ENCODE results near the gene CEP104. TPM values are rescaled to one million over a fixed set of nuclear protein-coding genes. Genes with fewer than 3 reads are reported as not detected.

CEP104 gene
- total and polyA plus RNA-seq, 2 donors = 11.7 to 12.8 TPM

GRCh38 chr1:3863231-3863935 lies 6.4 kb upstream of the CEP104 start:
- no peak for DNase-seq (ENCODE audit: low read depth in 6 of 9, low spot score in 9 of 9)
- H3K27me3 ChIP-seq (ENCODE audit: control insufficient read depth in 2 of 2, insufficient read depth in 1 of 2, low read length in 1 of 2) = no peaks in the 10 kb centered on the region
- no peaks in the 10 kb centered on the region for H3K9me3 ChIP-seq (ENCODE audit: control insufficient read depth in 2 of 2, insufficient read depth in 1 of 2, low read length in 1 of 2)
- no peak overlapping the region for H3K27ac ChIP-seq (ENCODE audit: low read depth in 1 of 2, low read length in 1 of 2)
- WGBS = 96% methylated on average over 12 of the region's 12 CpGs
- peaks cover 0 to 2% of the 10 kb centered on the region in 2 donors for H3K36me3 ChIP-seq (ENCODE audit: control insufficient read depth in 2 of 2, insufficient read depth in 2 of 2, low read length in 1 of 2)
- H3K4me3 ChIP-seq (ENCODE audit: low read length in 2 of 2) = no peak overlapping the region
- H3K4me1 ChIP-seq (ENCODE audit: control insufficient read depth in 2 of 2, insufficient read depth in 2 of 2, low read length in 2 of 2) = peaks cover 0 to under 1% of the 10 kb centered on the region in 2 donors

GRCh38 chr1:3858231-3858981 lies 1.4 kb upstream of the CEP104 start:
- Histone ChIP-seq H3K9me3 (ENCODE audit: control insufficient read depth in 2 of 2, insufficient read depth in 1 of 2, low read length in 1 of 2) (no peaks in the 10 kb centered on the region), H3K4me1 (ENCODE audit: control insufficient read depth in 2 of 2, insufficient read depth in 2 of 2, low read length in 2 of 2) (peaks cover 20% of the 10 kb centered on the region in 2 donors), H3K4me3 (ENCODE audit: low read length in 2 of 2) (peak overlapping the region in 1 of 2 donors; percentile 66), H3K27ac (ENCODE audit: low read depth in 1 of 2, low read length in 1 of 2) (no peak overlapping the region), H3K27me3 (ENCODE audit: control insufficient read depth in 2 of 2, insufficient read depth in 1 of 2, low read length in 1 of 2) (no peaks in the 10 kb centered on the region), H3K36me3 (ENCODE audit: control insufficient read depth in 2 of 2, insufficient read depth in 2 of 2, low read length in 1 of 2) (no peaks in the 10 kb centered on the region)
- 86% methylated on average over 34 of the region's 34 CpGs for WGBS
- peak in 3 of 9 donors; percentile 13 to 55 (median 13) for DNase-seq (ENCODE audit: low read depth in 6 of 9, low spot score in 9 of 9)

DNA sequence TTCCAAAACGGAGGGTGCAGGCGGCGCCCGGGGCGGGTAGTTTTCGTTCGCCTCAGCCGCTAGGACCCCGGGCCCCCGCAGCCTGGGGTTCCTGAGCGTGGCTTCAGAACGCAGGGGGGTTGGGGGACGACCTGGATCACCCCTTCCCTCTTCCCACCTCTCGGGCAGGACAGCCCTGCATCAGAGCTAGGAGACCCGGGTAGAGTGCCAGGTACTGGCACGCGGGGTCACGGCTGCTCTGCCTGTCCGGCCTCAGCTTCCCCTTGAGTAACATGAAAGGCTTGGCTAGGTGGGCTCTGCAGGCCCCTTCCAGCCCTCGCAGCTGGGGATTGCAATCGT lies 749 bp upstream of the CEP104 start:
- H3K27me3 ChIP-seq (ENCODE audit: control insufficient read depth in 2 of 2, insufficient read depth in 1 of 2, low read length in 1 of 2) = no peaks in the 10 kb centered on the region
- DNase-seq (ENCODE audit: low read depth in 6 of 9, low spot score in 9 of 9) = no peak
- H3K36me3 ChIP-seq (ENCODE audit: control insufficient read depth in 2 of 2, insufficient read depth in 2 of 2, low read length in 1 of 2) = no peaks in the 10 kb centered on the region
- H3K27ac ChIP-seq (ENCODE audit: low read depth in 1 of 2, low read length in 1 of 2) = peak overlapping the region; percentile 72 to 91
- peak overlapping the region; percentile 66 for H3K4me3 ChIP-seq (ENCODE audit: low read length in 2 of 2)
- H3K4me1 ChIP-seq (ENCODE audit: control insufficient read depth in 2 of 2, insufficient read depth in 2 of 2, low read length in 2 of 2) = peaks cover 20% of the 10 kb centered on the region in 2 donors
- WGBS = 15% methylated on average over 21 of the region's 21 CpGs
- no peaks in the 10 kb centered on the region for H3K9me3 ChIP-seq (ENCODE audit: control insufficient read depth in 2 of 2, insufficient read depth in 1 of 2, low read length in 1 of 2)

GRCh38 chr1:3852711-3853485 lies 4.1 kb downstream of the CEP104 start:
- 92% methylated on average over 15 of the region's 15 CpGs for WGBS

DNA sequence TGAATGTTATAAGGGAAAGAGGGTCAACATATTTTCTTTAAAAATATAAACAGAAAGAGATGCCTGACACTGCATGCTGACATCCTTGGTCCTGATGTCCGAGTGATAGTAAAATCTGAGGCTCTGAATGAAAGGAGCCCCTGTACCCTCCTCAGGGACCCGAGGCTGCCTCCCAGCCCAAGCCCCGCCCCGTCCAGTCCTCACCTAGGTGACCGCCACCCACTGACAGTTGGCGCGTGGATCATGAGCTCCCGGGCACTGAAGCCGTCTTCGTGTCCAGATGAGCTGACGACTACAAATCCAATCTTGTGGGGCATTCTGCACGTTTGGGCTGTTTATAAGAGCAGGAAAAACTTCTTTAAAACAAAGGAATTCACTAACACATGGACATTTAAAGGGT lies 4.9 kb downstream of the CEP104 start:
- H3K36me3 ChIP-seq (ENCODE audit: control insufficient read depth in 2 of 2, insufficient read depth in 2 of 2, low read length in 1 of 2) = peaks cover 10 to 33% of the 10 kb centered on the region in 2 donors

More at GRCh38 chr1:3852711-3853485, 4.1 kb downstream of the CEP104 start:
- peaks cover 15 to 17% of the 10 kb centered on the region in 2 donors for H3K4me1 ChIP-seq (ENCODE audit: control insufficient read depth in 2 of 2, insufficient read depth in 2 of 2, low read length in 2 of 2)
- no peak overlapping the region for H3K4me3 ChIP-seq (ENCODE audit: low read length in 2 of 2)
- no peaks in the 10 kb centered on the region for H3K27me3 ChIP-seq (ENCODE audit: control insufficient read depth in 2 of 2, insufficient read depth in 1 of 2, low read length in 1 of 2)
- no peak for DNase-seq (ENCODE audit: low read depth in 6 of 9, low spot score in 9 of 9)
- H3K27ac ChIP-seq (ENCODE audit: low read depth in 1 of 2, low read length in 1 of 2) = no peak overlapping the region
- H3K36me3 ChIP-seq (ENCODE audit: control insufficient read depth in 2 of 2, insufficient read depth in 2 of 2, low read length in 1 of 2) = peaks cover 10 to 27% of the 10 kb centered on the region in 2 donors
- H3K9me3 ChIP-seq (ENCODE audit: control insufficient read depth in 2 of 2, insufficient read depth in 1 of 2, low read length in 1 of 2) = no peaks in the 10 kb centered on the region

GRCh38 chr1:3851292-3851691 lies 5.7 kb downstream of the CEP104 start:
- DNase-seq (ENCODE audit: low read depth in 6 of 9, low spot score in 9 of 9) = no peak
- Histone ChIP-seq H3K27ac (ENCODE audit: low read depth in 1 of 2, low read length in 1 of 2) (no peak overlapping the region), H3K27me3 (ENCODE audit: control insufficient read depth in 2 of 2, insufficient read depth in 1 of 2, low read length in 1 of 2) (no peaks in the 10 kb centered on the region), H3K4me3 (ENCODE audit: low read length in 2 of 2) (no peak overlapping the region), H3K36me3 (ENCODE audit: control insufficient read depth in 2 of 2, insufficient read depth in 2 of 2, low read length in 1 of 2) (peaks cover 16 to 39% of the 10 kb centered on the region in 2 donors), H3K4me1 (ENCODE audit: control insufficient read depth in 2 of 2, insufficient read depth in 2 of 2, low read length in 2 of 2) (peaks cover 7 to 8% of the 10 kb centered on the region in 2 donors), H3K9me3 (ENCODE audit: control insufficient read depth in 2 of 2, insufficient read depth in 1 of 2, low read length in 1 of 2) (no peaks in the 10 kb centered on the region)
- 96% methylated on average over 6 of the region's 6 CpGs for WGBS

More for the DNA sequence above, 4.9 kb downstream of the CEP104 start:
- DNase-seq (ENCODE audit: low read depth in 6 of 9, low spot score in 9 of 9) = no peak
- Histone ChIP-seq H3K27ac (ENCODE audit: low read depth in 1 of 2, low read length in 1 of 2) (no peak overlapping the region), H3K9me3 (ENCODE audit: control insufficient read depth in 2 of 2, insufficient read depth in 1 of 2, low read length in 1 of 2) (no peaks in the 10 kb centered on the region), H3K4me3 (ENCODE audit: low read length in 2 of 2) (no peak overlapping the region), H3K4me1 (ENCODE audit: control insufficient read depth in 2 of 2, insufficient read depth in 2 of 2, low read length in 2 of 2) (peaks cover 9 to 11% of the 10 kb centered on the region in 2 donors), H3K27me3 (ENCODE audit: control insufficient read depth in 2 of 2, insufficient read depth in 1 of 2, low read length in 1 of 2) (no peaks in the 10 kb centered on the region)
- WGBS = 97% methylated on average over 12 of the region's 12 CpGs

DNA sequence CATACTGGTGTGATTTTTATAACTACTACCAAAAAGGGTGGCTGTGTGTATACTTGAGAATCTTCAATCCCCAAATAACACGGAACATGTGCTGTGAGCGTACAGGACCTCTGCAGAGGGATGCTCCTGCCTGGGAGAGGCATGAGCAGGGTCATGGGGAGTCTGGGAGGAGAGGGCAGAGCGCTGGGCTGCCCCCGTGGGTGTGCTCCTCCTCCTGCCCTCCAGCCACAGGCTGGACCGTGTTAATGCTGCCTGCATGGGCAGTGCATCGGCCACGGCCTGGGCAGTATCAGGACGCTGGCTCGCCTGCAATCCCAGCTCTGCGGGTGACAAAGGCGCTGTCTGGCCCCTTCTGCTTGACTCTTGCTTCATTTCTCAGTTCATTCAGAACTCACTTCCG lies 6.2 kb downstream of the CEP104 start:
- H3K27me3 ChIP-seq (ENCODE audit: control insufficient read depth in 2 of 2, insufficient read depth in 1 of 2, low read length in 1 of 2) = no peaks in the 10 kb centered on the region
- peaks cover 3 to 4% of the 10 kb centered on the region in 2 donors for H3K4me1 ChIP-seq (ENCODE audit: control insufficient read depth in 2 of 2, insufficient read depth in 2 of 2, low read length in 2 of 2)
- H3K36me3 ChIP-seq (ENCODE audit: control insufficient read depth in 2 of 2, insufficient read depth in 2 of 2, low read length in 1 of 2) = peaks cover 16 to 42% of the 10 kb centered on the region in 2 donors
- WGBS = 93% methylated on average over 12 of the region's 12 CpGs
- no peak overlapping the region for H3K4me3 ChIP-seq (ENCODE audit: low read length in 2 of 2)
- no peak for DNase-seq (ENCODE audit: low read depth in 6 of 9, low spot score in 9 of 9)
- H3K9me3 ChIP-seq (ENCODE audit: control insufficient read depth in 2 of 2, insufficient read depth in 1 of 2, low read length in 1 of 2) = no peaks in the 10 kb centered on the region
- no peak overlapping the region for H3K27ac ChIP-seq (ENCODE audit: low read depth in 1 of 2, low read length in 1 of 2)

GRCh38 chr1:3847081-3847480 lies 9.9 kb downstream of the CEP104 start:
- no peak for DNase-seq (ENCODE audit: low read depth in 6 of 9, low spot score in 9 of 9)
- Histone ChIP-seq H3K27me3 (ENCODE audit: control insufficient read depth in 2 of 2, insufficient read depth in 1 of 2, low read length in 1 of 2) (no peaks in the 10 kb centered on the region), H3K4me1 (ENCODE audit: control insufficient read depth in 2 of 2, insufficient read depth in 2 of 2, low read length in 2 of 2) (no peaks in the 10 kb centered on the region), H3K9me3 (ENCODE audit: control insufficient read depth in 2 of 2, insufficient read depth in 1 of 2, low read length in 1 of 2) (no peaks in the 10 kb centered on the region), H3K4me3 (ENCODE audit: low read length in 2 of 2) (no peak overlapping the region), H3K27ac (ENCODE audit: low read depth in 1 of 2, low read length in 1 of 2) (no peak overlapping the region), H3K36me3 (ENCODE audit: control insufficient read depth in 2 of 2, insufficient read depth in 2 of 2, low read length in 1 of 2) (peaks cover 24 to 55% of the 10 kb centered on the region in 2 donors)
- WGBS = 86% methylated on average over 6 of the region's 6 CpGs

GRCh38 chr1:3846541-3846940 lies 10.5 kb downstream of the CEP104 start:
- H3K27me3 ChIP-seq (ENCODE audit: control insufficient read depth in 2 of 2, insufficient read depth in 1 of 2, low read length in 1 of 2) = no peaks in the 10 kb centered on the region
- no peak overlapping the region for H3K27ac ChIP-seq (ENCODE audit: low read depth in 1 of 2, low read length in 1 of 2)
- H3K4me3 ChIP-seq (ENCODE audit: low read length in 2 of 2) = no peak overlapping the region
- H3K36me3 ChIP-seq (ENCODE audit: control insufficient read depth in 2 of 2, insufficient read depth in 2 of 2, low read length in 1 of 2) = peaks cover 25 to 53% of the 10 kb centered on the region in 2 donors
- 96% methylated on average over 3 of the region's 3 CpGs for WGBS
- no peak for DNase-seq (ENCODE audit: low read depth in 6 of 9, low spot score in 9 of 9)
- no peaks in the 10 kb centered on the region for H3K4me1 ChIP-seq (ENCODE audit: control insufficient read depth in 2 of 2, insufficient read depth in 2 of 2, low read length in 2 of 2)
- no peaks in the 10 kb centered on the region for H3K9me3 ChIP-seq (ENCODE audit: control insufficient read depth in 2 of 2, insufficient read depth in 1 of 2, low read length in 1 of 2)

Data from thymus (tissue), 11 donors.